ENCODE measurements around the gene CEBPA.
A peak's percentile ranks its signal among the peaks of the same experiment; 100 is the strongest.
"Not testable (repeated sequence)": the region's sequence is repeated elsewhere in the genome, so short reads cannot be mapped to it uniquely, and the experiment has no call there.

Gene CEBPA

DNA sequence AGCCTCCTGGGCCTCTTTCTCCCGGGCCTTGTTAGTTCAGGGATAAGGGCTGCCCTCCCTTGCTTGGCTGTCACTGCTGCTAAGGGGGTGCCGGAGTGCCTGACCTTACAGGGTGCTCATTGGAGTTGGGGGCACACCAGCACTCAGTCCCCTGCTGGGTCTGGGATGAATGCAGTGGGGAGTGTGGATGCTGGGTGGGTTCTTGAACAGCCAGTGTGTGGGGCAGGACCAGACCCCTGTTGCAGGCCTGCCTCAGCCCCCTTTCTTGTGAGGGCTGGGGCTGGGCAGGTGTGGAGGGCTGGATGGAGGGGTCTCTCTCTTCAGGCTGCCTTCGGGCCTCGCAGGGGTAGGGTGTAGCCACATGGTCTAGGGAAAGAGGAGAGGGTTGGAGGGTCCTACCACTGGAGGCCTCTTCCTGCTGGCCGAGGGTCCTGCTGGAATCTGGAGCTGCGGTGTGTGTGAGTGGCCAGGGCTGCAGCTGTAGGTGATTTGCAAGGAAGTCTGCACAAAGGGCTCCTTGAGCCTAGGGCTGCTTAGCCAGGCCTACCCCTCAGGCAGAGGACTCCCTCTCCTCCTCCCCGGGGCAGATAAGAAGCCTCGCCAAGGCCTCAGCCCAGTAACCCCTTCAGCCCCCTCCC is 3.2 kb downstream of the CEBPA start:
- no peak for DNase-seq

DNA sequence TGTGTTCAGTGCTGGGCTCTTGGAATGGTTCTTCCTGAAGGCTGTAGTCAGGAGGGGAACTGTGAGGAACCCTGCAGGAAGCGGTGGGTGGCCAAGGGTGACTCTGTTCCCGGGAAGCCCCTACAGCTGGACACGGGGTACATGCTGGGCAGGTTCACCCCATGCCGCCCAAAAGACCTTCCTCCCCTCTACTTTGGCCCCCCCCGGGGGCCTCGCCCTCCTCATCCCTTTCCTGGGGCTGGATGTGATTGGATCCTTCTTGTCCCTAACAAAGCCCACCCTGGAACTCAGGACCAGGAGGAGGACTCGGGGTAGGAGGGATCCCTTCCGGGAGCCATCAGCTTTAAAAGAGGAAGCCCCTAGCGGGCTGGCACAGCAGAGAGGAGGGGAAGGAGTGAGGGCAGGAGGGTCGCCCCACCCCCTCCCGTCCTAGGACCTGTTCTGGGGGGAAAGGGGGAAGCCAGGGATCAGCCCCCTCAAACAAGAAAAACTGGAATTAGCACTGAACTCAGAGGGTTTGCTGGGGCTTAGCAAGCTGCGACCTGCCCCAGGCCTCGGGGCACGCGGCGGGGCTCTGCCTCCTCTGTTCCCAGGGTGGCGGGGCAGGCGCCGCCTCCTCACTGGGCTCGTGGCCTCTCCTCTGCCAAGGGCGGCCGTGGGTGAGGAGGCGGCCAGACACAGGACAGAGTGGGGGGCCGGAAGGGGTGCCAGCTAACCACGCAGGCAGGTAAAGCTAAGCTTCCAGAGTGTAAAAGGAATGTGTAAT is 4.0 kb downstream of the CEBPA start:
- no peak for DNase-seq

DNA sequence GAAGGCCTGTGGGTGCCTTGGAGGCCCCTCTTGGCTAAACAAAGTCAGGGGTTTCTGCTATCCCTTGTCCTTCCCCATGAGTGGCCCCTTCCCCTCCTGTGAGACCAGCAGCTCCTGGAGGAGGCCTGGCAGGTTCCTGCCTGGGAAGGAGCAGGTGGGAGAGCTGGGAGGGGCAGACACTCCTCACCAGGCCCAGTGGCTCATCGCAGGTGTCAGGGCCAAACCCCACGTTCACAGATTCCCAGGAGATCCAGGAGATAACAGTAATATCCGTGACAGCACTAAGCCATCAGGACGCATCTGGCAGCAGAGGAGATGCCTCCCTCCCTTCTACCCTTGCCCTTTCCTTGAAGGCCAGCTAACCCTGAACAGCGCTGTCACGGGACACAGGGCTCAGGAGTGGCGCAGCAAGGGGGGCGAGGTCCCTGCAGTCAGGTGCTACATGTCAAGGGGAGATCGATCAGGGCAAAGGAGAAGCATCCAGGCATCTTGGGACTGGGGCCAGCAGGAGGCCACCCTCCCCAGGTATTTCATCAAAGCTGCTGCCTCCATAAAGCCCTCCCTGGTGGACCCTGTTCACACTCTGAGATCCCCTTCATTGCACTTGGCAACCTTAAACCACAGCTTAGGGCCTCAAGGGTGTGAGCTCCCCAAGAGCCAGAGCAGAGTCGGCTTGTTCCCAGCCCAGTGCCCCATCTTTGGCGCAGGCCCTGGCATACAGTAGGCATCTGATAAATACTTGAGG is 4.8 kb downstream of the CEBPA start:
- no peak for DNase-seq

GRCh38 chr19:33296488-33296971 is 5.8 kb downstream of the CEBPA start:
- DNase-seq, result no peak

DNA sequence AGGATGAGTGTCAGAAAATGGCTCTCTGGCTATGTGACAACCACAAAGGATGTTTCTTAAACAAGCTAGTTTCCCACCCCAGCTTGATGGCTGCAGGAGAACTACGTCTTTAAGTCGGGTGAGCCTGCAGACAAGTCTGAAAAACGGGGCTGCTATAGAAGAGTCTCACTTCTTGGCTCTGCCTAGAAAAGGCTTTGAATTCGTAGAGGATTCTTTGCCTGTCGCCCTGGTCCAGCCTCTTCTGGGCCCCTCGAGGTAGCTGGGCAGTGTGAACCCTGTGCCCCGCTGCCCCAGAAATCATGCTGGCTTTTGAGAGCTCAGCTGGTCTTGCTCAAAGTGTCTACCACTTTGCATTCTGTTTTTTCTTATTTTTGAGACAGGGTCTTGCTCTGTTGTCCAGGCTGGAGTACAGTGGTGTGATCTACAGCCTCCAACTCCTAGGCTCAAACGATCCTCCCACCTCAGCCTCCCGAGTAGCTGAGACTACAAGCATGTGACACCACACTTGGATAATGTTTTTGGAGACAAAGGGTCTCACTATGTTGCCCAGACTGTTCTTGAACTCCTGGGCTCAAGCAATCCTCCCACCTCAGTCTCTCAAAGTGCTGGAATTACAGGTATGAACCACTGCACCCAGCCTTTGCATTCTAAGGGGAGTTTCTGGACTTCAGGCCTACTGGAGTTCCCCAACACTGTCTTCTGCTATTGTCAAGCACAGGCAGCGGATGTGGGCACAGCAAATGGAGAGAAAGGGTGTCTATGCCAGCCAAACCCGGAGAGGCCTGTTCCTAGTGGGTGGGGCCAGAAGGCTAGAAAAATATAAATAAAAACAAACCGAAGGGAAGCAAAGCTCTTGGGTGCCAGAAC is 6.5 kb downstream of the CEBPA start:
- no peak for DNase-seq

DNA sequence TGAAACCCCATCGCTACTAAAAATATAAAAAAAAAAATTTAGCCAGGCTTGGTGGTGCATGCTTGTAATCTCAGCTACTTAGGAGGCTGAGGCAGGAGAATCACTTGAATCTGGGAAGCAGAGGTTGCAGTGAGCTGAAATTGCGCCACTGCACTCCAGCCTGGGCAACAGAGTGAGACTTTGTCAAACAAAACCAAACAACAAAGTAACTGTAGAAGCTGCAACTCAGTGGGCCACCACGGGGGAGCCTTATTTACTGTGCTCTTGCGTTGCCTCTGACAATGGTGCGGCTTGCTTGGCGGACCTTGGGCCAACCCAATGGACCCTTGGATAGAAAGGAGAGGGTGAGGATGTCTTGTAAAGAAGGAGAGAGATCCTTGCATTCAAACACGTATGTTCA is 7.3 kb downstream of the CEBPA start:
- not testable (repeated sequence) for DNase-seq

DNA sequence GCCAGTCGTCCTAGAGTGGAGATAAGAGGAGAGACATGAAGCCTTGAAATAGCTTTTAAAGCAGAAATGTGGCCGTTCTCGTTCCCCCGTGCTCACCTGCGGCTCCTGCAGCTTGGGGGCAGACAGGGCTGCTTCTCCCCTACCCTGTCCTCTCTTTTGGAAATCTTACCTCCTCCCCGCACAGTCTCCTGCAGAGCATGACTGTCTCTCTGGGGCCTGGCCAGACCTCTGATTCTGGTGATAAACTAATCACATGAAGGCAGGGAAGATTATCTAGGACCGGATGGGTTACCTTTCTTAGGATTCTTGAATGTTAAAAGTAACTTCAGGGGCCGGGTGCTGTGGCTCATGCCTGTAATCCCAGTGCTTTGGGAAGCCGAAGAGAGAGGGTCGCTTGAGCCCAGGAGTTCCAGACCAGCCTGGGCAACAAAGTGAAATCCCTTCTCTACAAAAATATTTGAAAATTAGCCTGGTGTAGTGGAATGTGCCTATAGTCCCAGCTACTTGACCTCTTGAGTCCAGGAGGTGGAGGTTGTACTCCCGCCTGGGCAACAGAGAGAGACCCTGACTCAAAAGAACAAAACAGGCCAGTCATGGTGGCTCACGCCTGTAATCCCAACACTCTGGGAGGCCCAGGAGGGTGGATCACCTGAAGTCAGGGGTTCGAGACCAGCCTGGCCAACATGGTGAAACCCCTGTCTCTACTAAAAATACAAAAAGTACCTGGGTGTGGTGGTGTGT is 8.1 kb downstream of the CEBPA start:
- no peak for DNase-seq

GRCh38 chr19:33293255-33294057 is 8.9 kb downstream of the CEBPA start:
- peak; percentile 45 for DNase-seq

DNA sequence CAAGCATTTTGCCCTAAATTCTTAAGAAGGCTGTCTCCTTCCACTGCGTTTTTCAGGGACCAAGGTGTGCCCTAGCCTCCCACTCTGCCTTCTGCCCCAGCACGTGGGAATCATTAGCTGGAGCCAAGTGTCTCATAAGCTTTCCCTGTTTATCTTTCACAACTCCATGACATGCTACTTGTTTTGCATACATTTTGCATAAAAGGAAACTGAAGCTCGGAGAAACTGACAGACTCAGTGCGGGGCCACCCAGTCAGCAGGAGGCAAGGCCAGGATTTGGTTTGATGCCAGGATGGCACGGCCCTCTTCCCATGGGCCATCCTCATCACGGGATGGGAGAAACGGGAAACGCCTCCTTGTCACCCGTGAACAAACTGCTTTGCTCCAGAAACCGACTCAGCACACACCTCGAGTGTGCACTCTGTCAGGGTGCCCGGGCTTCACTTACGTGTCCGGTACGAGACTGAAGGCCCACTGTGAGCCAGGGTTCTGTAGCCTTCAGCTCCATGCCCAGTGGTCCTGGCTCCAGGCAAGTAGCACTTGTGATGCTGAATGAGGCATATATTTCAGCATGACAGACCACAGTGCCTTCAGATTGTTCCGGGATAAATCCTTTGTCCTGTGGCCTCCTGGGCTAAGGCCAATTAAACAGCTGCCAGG is 9.6 kb downstream of the CEBPA start:
- no peak for DNase-seq

DNA sequence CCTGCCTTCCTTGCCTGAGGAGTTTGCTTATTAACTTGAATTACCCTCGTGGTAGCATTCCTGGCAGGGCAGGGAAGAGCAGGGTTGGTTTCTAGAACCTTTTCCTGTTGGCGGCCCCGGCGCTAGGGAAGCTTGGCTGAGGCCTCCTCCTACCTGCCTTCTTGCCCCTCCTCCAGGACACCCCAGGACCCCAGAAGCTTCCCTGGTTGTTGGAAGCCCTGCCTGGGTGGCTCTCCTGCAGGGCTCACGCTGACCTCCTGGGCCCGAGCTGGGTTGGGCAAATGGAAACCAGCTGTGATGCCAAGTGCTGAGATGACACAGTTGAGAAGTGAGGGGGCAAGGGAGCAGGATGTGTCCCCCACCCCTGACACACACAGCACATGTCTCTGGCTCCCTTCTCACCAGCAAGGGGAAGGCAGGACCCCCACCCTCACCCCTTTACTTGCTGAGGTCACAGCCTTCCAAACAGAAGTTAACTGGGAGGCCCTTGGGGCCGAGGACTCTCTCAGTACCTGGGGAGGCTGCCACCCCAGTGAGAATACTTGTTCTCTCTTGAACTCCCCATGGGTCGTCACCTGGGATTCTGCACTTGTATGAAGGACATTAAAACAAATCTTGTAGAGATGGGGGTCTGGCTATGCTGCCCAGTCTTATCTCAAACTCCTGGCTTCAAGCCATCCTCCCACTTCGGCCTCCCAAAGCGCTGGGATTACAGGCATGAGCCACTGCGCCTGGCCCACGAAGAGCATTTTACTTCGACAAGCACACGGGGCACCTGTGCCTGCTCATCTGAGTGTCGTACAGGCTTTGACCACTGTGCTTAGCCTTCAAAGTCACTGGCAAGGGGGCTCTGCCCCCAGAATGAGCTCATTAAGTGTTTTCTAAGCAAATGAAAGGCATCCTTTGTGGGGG is 10.5 kb downstream of the CEBPA start:
- no peak for DNase-seq

GRCh38 chr19:33290956-33291622 is 11.2 kb downstream of the CEBPA start:
- DNase-seq, result no peak

DNA sequence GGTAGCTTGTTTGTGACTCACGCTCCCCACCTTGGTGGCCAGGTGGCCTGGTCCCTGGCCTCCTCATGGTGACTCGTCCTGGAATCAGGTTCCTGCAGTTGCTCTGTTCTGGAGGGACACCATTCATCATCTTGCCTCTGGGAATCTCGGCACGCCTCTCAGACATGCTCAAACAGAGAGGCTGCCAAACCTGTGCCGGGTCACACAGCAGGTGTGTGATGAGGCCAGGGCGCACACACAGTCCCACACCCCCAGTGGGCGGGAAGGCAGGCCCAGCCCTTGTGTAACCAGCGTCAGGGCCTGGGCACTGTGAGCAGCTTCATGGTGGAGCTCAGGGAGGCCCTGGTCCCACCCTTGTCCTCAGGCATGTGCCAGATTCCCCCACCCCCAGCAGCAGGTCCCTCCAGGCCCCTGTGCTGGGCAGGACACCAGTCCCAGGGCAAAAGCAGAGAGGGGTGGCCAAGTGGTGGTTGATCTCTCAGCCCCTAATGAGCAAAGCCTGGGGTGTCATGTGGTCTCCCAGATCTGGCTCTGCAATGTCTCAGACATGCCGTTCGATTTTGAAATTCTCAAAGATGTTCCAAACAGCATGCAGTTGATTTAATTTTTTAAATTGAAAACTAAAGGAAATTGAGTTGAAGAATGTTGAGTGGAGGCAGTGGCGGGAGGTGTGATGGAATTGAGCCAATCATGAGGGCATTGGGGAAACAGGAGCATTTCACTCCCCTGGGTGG is 12.1 kb downstream of the CEBPA start:
- no peak for DNase-seq

DNA sequence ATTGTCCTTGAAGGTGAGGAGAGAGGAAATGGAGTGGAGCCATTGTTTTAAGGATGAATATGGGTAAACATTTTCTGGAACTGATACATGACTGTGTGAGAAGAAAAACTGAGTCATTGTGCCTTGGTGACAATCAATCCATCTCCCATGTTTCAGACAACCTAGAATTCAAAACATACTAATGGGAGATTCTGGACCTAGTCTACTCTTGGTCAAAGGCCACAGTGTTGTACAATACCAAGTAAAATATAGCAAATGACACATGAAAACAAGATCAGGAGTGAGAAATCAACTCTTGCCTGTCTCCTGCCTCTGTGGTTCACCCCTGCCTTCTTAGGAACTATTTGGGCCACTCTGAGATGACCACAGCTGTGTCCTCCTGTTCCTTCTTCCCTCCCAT is 13.1 kb downstream of the CEBPA start:
- DNase-seq, result no peak

DNA sequence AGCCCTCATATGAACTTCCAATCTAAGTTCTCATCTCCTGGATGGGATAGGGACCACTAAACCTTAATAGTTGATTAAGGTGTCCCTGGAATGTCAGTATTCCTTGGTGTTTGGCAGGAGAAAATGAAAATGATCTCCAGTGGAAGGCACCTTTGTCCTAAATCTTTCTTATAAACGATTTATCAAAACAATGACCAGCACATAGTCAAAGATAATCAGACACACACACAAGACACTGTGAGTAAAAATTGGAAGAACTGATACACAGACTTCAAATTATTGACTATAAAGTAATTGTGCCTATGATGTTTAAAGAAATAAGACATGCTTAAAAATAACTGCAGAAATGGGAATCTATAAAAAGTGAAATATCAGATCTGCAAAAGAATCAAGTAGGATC is 13.7 kb downstream of the CEBPA start:
- no peak for DNase-seq

DNA sequence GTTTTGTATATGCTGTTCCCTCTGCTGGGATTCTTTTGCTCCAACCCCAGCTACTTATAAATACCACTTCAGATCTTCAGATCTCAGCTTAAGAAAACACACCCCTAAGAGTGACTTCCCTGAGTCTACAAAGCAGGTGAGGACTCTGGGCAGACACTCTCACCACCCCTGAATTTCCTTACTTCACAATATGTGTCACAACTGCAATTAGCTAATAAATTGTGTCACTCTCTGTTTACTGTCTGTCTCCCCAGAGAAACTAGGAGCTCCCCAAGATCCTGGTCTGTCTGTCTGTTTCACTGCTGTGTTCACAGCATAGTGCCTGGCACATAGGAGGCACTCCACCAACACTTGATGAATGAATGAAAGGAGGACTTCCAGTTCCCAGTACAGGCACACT is 14.4 kb downstream of the CEBPA start:
- DNase-seq, result no peak

DNA sequence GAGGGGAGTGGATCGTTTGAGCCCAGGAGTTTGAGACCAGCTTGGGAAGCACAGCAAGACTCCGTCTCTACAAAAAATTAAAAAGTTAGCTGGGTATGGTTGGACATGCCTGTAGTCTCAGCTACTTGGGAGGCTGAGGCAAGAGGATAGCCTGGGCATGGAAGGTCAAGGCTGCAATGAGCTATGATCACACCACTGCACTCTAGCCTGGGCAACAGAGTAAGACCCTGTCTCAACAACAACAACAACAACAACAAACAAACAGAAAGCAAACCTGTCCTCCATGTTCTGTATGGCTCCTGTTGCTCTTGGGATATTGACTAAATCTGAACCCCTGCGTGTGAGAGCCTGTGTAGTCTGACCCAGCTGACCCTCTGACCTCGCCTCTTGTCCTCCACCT is 14.9 kb downstream of the CEBPA start:
- no peak for DNase-seq

DNA sequence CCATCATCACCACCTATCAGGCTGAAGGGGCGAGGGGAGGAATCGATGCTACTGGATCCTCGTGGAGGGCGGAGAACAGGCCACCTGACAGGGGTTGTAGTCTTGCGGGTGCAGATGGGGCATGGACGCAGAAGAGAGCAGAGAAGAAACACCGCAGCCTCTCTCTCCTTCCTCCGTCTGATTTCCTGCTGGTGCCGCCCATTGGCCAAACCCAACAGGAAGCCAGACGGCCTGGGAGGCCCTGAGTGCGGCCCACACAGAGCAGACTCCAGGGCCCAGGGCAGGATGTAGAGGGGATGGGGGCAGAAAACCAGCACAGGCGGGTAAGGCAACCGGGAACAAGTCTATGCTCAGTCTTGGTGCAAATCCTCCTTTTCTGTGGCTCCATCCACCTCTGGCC is 15.4 kb downstream of the CEBPA start:
- DNase-seq, result no peak

GRCh38 chr19:33285441-33285927 is 16.9 kb downstream of the CEBPA start:
- no peak for DNase-seq
